ENCODE results near the gene TFDP1.

The TFDP1 gene

GRCh38 chr13:113625965-113626721, 41.6 kb downstream of the TFDP1 start:
- no peaks in the 10 kb centered on the region for H3F3A ChIP-seq (ENCODE audit: insufficient read depth, low read length)
- H3K9me2 ChIP-seq (ENCODE audit: low read depth, low read length), result no peaks in the 10 kb centered on the region
- H4K20me1 ChIP-seq (ENCODE audit: insufficient read depth, low read length), result no peaks in the 10 kb centered on the region
- TF ChIP-seq CTCF (IDR thresholded peaks at IDR 0.05; ENCODE audit: low read length), result no peak
- no peak for TF ChIP-seq EZH2 (IDR thresholded peaks at IDR 0.05; ENCODE audit: borderline replicate concordance, low read length)
- no peaks in the 10 kb centered on the region for H3K27me3 ChIP-seq (ENCODE audit: insufficient read depth, low read length)
- H3K36me3 ChIP-seq (ENCODE audit: insufficient read depth, low read length), result peaks cover 98% of the 10 kb centered on the region
- no peak overlapping the region for H3K9ac ChIP-seq (ENCODE audit: low read length)
- H3K4me1 ChIP-seq (ENCODE audit: insufficient read depth, low read length, severe bottlenecking), result no peaks in the 10 kb centered on the region
- peaks cover 12% of the 10 kb centered on the region; the same call in 1 of the 2 replicates for H3K79me2 ChIP-seq (ENCODE audit: insufficient read depth, low read length)
- no peak overlapping the region for H3K4me3 ChIP-seq (ENCODE audit: low read depth, low read length, poor library complexity, severe bottlenecking)
- H3K4me2 ChIP-seq (ENCODE audit: low read length), result no peak overlapping the region
- H2AFZ ChIP-seq (ENCODE audit: low read length), result no peak overlapping the region
- no peak overlapping the region for H3K27ac ChIP-seq (ENCODE audit: low read depth, low read length, poor library complexity, severe bottlenecking)
- H3K9me3 ChIP-seq (ENCODE audit: low read length), result no peaks in the 10 kb centered on the region

GRCh38 chr13:113627136-113627535, 42.6 kb downstream of the TFDP1 start:
- Histone ChIP-seq H4K20me1 (ENCODE audit: insufficient read depth, low read length) (no peaks in the 10 kb centered on the region), H3K27ac (ENCODE audit: low read depth, low read length, poor library complexity, severe bottlenecking) (no peak overlapping the region), H3K9ac (ENCODE audit: low read length) (no peak overlapping the region), H3K27me3 (ENCODE audit: insufficient read depth, low read length) (no peaks in the 10 kb centered on the region), H3K4me3 (ENCODE audit: low read depth, low read length, poor library complexity, severe bottlenecking) (no peak overlapping the region), H3K79me2 (ENCODE audit: insufficient read depth, low read length) (peaks cover 12% of the 10 kb centered on the region; the same call in 1 of the 2 replicates), H3K36me3 (ENCODE audit: insufficient read depth, low read length) (peaks cover 98% of the 10 kb centered on the region), H2AFZ (ENCODE audit: low read length) (no peak overlapping the region), H3K9me3 (ENCODE audit: low read length) (no peaks in the 10 kb centered on the region), H3F3A (ENCODE audit: insufficient read depth, low read length) (no peaks in the 10 kb centered on the region), H3K9me2 (ENCODE audit: low read depth, low read length) (no peaks in the 10 kb centered on the region), H3K4me2 (ENCODE audit: low read length) (no peak overlapping the region), H3K4me1 (ENCODE audit: insufficient read depth, low read length, severe bottlenecking) (no peaks in the 10 kb centered on the region)
- no peak for TF ChIP-seq EZH2 (IDR thresholded peaks at IDR 0.05; ENCODE audit: borderline replicate concordance, low read length)
- TF ChIP-seq CTCF (IDR thresholded peaks at IDR 0.05; ENCODE audit: low read length), result no peak

- Histone ChIP-seq H3K9me3 (ENCODE audit: low read length) (no peaks in the 10 kb centered on the region), H3K79me2 (ENCODE audit: insufficient read depth, low read length) (peaks cover 12% of the 10 kb centered on the region; the same call in 1 of the 2 replicates), H2AFZ (ENCODE audit: low read length) (no peak overlapping the region), H3K27me3 (ENCODE audit: insufficient read depth, low read length) (no peaks in the 10 kb centered on the region), H3K9ac (ENCODE audit: low read length) (no peak overlapping the region), H3K36me3 (ENCODE audit: insufficient read depth, low read length) (peaks cover 98% of the 10 kb centered on the region), H3K27ac (ENCODE audit: low read depth, low read length, poor library complexity, severe bottlenecking) (no peak overlapping the region), H3K4me3 (ENCODE audit: low read depth, low read length, poor library complexity, severe bottlenecking) (no peak overlapping the region), H3F3A (ENCODE audit: insufficient read depth, low read length) (no peaks in the 10 kb centered on the region), H3K9me2 (ENCODE audit: low read depth, low read length) (no peaks in the 10 kb centered on the region), H3K4me1 (ENCODE audit: insufficient read depth, low read length, severe bottlenecking) (no peaks in the 10 kb centered on the region), H3K4me2 (ENCODE audit: low read length) (no peak overlapping the region), H4K20me1 (ENCODE audit: insufficient read depth, low read length) (no peaks in the 10 kb centered on the region)
- TF ChIP-seq CTCF (IDR thresholded peaks at IDR 0.05; ENCODE audit: low read length) (no peak), EZH2 (IDR thresholded peaks at IDR 0.05; ENCODE audit: borderline replicate concordance, low read length) (no peak)
Measured at GRCh38 chr13:113628291-113629270, 44.0 kb downstream of the TFDP1 start.
